H9 (cell line): ENCODE results near the gene CSDE1. TPM values are rescaled to one million over a fixed set of nuclear protein-coding genes. Genes with fewer than 3 reads are reported as not detected.

Source experiments
- DNase-seq: peaks from one replicate; pipeline ENCODE4 v3.0.0-alpha.2; 2017
- H2AFZ ChIP-seq: one replicate; pipeline ENCODE4 v1.6.1; 2013; ENCODE audit warnings: mild to moderate bottlenecking, low read length, control low read depth, moderate library complexity
- H2AK5ac ChIP-seq: 2 replicates; pipeline ENCODE4 v1.6.1; 2013; ENCODE audit warnings: low read length, control low read depth, mixed read lengths; ENCODE audit not compliant: insufficient read length
- H2BK120ac ChIP-seq: one replicate; pipeline ENCODE4 v1.6.1; 2013; ENCODE audit warnings: low read depth, mild to moderate bottlenecking, low read length, control low read depth, inconsistent platforms; ENCODE audit not compliant: poor library complexity, severe bottlenecking
- H2BK12ac ChIP-seq: 2 replicates; pipeline ENCODE4 v1.6.1; 2013; ENCODE audit warnings: low read length, control low read depth, mixed read lengths, low read depth; ENCODE audit not compliant: insufficient read length
- H2BK15ac ChIP-seq: 2 replicates; pipeline ENCODE4 v1.6.1; 2013; ENCODE audit warnings: low read depth, low read length, control low read depth
- H2BK20ac ChIP-seq: one replicate; pipeline ENCODE4 v1.6.1; 2013; ENCODE audit warnings: low read depth, mild to moderate bottlenecking, low read length, control low read depth, inconsistent platforms; ENCODE audit not compliant: poor library complexity, severe bottlenecking
- H2BK5ac ChIP-seq: 2 replicates; pipeline ENCODE4 v1.6.1; 2013; ENCODE audit warnings: low read length, control low read depth, mixed read lengths; ENCODE audit not compliant: insufficient read length
- H3K14ac ChIP-seq: 2 replicates; pipeline ENCODE4 v1.6.1; 2013; ENCODE audit warnings: low read length, control low read depth; ENCODE audit not compliant: insufficient read depth
- H3K18ac ChIP-seq: 2 replicates; pipeline ENCODE4 v1.6.1; 2013; ENCODE audit warnings: low read depth, mild to moderate bottlenecking, mixed read lengths, low read length, control low read depth; ENCODE audit not compliant: insufficient read length
- H3K23ac ChIP-seq: 2 replicates; pipeline ENCODE4 v1.6.1; 2013; ENCODE audit warnings: low read length, control low read depth, mixed read lengths, low read depth; ENCODE audit not compliant: insufficient read length
- H3K23me2 ChIP-seq: 2 replicates; pipeline ENCODE4 v1.6.1; 2013; ENCODE audit warnings: low read depth, mild to moderate bottlenecking, mixed read lengths, low read length, control low read depth; ENCODE audit not compliant: insufficient read length, poor library complexity, severe bottlenecking
- H3K27ac ChIP-seq: 2 replicates; pipeline ENCODE4 v1.5.1; 2013; ENCODE audit warnings: low read length, control low read depth, mixed read lengths, low read depth; ENCODE audit not compliant: insufficient read length
- H3K27me3 ChIP-seq: 2 replicates; pipeline ENCODE4 v1.6.1; 2013; ENCODE audit warnings: low read length, control low read depth, inconsistent platforms; ENCODE audit not compliant: insufficient read depth
- H3K4ac ChIP-seq: 2 replicates; pipeline ENCODE4 v1.6.1; 2013; ENCODE audit warnings: low read depth, mild to moderate bottlenecking, control low read depth, inconsistent platforms, low read length, moderate library complexity
- H3K4me1 ChIP-seq: 2 replicates; pipeline ENCODE4 v1.6.1; 2013; ENCODE audit warnings: low read length, control low read depth, inconsistent platforms; ENCODE audit not compliant: insufficient read depth
- H3K4me2 ChIP-seq: 2 replicates; pipeline ENCODE4 v1.6.1; 2013; ENCODE audit warnings: low read length, control low read depth, mixed read lengths; ENCODE audit not compliant: insufficient read length, insufficient read depth
- H3K56ac ChIP-seq: 2 replicates; pipeline ENCODE4 v1.6.1; 2013; ENCODE audit warnings: low read depth, mild to moderate bottlenecking, mixed read lengths, low read length, control low read depth; ENCODE audit not compliant: insufficient read length
- H3K79me1 ChIP-seq: 2 replicates; pipeline ENCODE4 v1.6.1; 2013; ENCODE audit warnings: low read depth, mild to moderate bottlenecking, moderate library complexity, low read length, control low read depth, inconsistent platforms; ENCODE audit not compliant: insufficient read depth, poor library complexity, severe bottlenecking
- H3K79me2 ChIP-seq: 2 replicates; pipeline ENCODE4 v1.6.1; 2013; ENCODE audit warnings: low read length, control low read depth, inconsistent platforms; ENCODE audit not compliant: insufficient read depth
- H3K9ac ChIP-seq: 2 replicates; pipeline ENCODE4 v1.6.1; 2013; ENCODE audit warnings: low read length, control low read depth, mixed read lengths; ENCODE audit not compliant: insufficient read length; ENCODE audit errors: extremely low read depth
- H3K9me3 ChIP-seq: one replicate; pipeline ENCODE4 v1.6.1; 2013; ENCODE audit warnings: low read depth, low read length, inconsistent platforms; ENCODE audit not compliant: control insufficient read depth
- H3T11ph ChIP-seq: one replicate; pipeline ENCODE4 v1.6.1; 2013; ENCODE audit warnings: mild to moderate bottlenecking, low read length, control low read depth, inconsistent platforms
- H4K20me1 ChIP-seq: one replicate; pipeline ENCODE4 v1.6.1; 2013; ENCODE audit not compliant: control insufficient read depth, insufficient read length, insufficient read depth
- H4K5ac ChIP-seq: 2 replicates; pipeline ENCODE4 v1.6.1; 2013; ENCODE audit warnings: low read depth, mild to moderate bottlenecking, mixed read lengths, low read length, control low read depth; ENCODE audit not compliant: insufficient read length
- H4K8ac ChIP-seq: replicated peaks from 2 replicates; pipeline ENCODE4 v1.6.1; 2013; ENCODE audit warnings: low read length, control low read depth, mixed read lengths, low read depth; ENCODE audit not compliant: insufficient read length
- H4K91ac ChIP-seq: 2 replicates; pipeline ENCODE4 v1.6.1; 2013; ENCODE audit warnings: low read depth, mild to moderate bottlenecking, moderate library complexity, mixed read lengths, low read length, control low read depth; ENCODE audit not compliant: insufficient read length
- H3K27ac Mint-ChIP-seq, 3 experiments: 2 replicates in 2 of 3; 3 replicates in 1 of 3; pipeline ENCODE4 v1.8.0; 2020 to 2021; ENCODE audit warnings: mixed read lengths in 3 of 3, mild to moderate bottlenecking in 1 of 3, moderate library complexity in 1 of 3
- H3K27me3 Mint-ChIP-seq: 2 replicates; pipeline ENCODE4 v1.8.0; 2021; ENCODE audit warnings: low read depth, mild to moderate bottlenecking, moderate library complexity, mixed read lengths
- H3K36me3 Mint-ChIP-seq, 3 experiments: 2 replicates in 2 of 3; 3 replicates in 1 of 3; pipeline ENCODE4 v1.8.0; 2020 to 2021; ENCODE audit warnings: low read depth in 3 of 3, mixed read lengths in 3 of 3; ENCODE audit not compliant: insufficient read depth in 1 of 3
- H3K4me1 Mint-ChIP-seq, 2 experiments: 2 replicates each; pipeline ENCODE4 v1.8.0; 2020; ENCODE audit warnings: mixed read lengths in 2 of 2
- H3K4me3 Mint-ChIP-seq, 2 experiments: 2 replicates in 1 of 2; 3 replicates in 1 of 2; pipeline ENCODE4 v1.8.0; 2020 to 2021; ENCODE audit warnings: mild to moderate bottlenecking in 2 of 2, mixed read lengths in 2 of 2, moderate library complexity in 1 of 2
- H3K9me3 Mint-ChIP-seq, 2 experiments: 2 replicates in 1 of 2; 3 replicates in 1 of 2; pipeline ENCODE4 v1.8.0; 2020; ENCODE audit warnings: mild to moderate bottlenecking in 2 of 2, mixed read lengths in 2 of 2, moderate library complexity in 1 of 2
- WGBS: extraction: QIAGEN DNeasy Blood & Tissue Kit; methylation state at CpG from one replicate; pipeline ENCODE4 v1.1.7; 2013; ENCODE audit warnings: missing lambda C conversion rate, low lambda C conversion rate, mixed read lengths; ENCODE audit not compliant: insufficient read length; ENCODE audit errors: extremely low coverage; 5-methylcytosine and 5-hydroxymethylcytosine counted together
- total RNA-seq: library from RNA; stranded (reverse); gene quantifications from 2 replicates; pipeline ENCODE4 v1.2.1, GENCODE V29; 2021
- TF ChIP-seq, protein P1 (sequence below): fragments of 200-600 bp; sonication (generic); conservative IDR thresholded peaks from 3 replicates; pipeline ENCODE4 v1.8.0; 2021; ENCODE audit warnings: antibody characterized with exemption, mild to moderate bottlenecking

CSDE1 gene
- total RNA-seq, 1 experiment from 2014 or later: 645 TPM

DNA sequence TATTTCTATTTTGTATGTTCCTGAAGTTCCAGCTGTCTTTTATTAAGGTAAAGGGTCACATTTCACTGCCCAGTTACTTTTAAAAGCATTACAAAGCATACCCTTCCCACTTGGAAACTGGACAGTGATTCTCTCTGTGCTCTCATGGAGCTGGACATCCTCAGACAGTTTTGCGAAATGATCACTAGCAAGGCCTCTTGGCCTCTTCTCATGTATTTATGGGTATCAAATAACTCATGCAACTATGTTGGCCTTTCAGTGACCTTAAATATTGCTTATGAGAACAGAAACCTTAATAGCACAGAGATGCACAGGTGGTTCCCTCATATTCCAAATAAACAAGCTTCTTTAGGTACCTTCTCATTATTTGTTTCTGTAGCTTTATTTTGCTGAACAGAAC, 54.5 kb downstream of the CSDE1 start:
- no peaks in the 10 kb centered on the region for H3K79me2 ChIP-seq
- Mint-ChIP-seq H3K4me1 (no peaks in the 10 kb centered on the region), H3K27ac (no peak overlapping the region), H3K9me3 (no peaks in the 10 kb centered on the region), H3K27me3 (peaks cover 5% of the 10 kb centered on the region; the same call in 1 of the 2 replicates), H3K4me3 (no peak overlapping the region), H3K36me3 (peaks cover 8 to 25% (median 18%) of the 10 kb centered on the region in 3 experiments; a peak in 6 of 7 replicates)
- H2BK15ac ChIP-seq: no peak overlapping the region
- no peak overlapping the region for H3K14ac ChIP-seq
- H3K9me3 ChIP-seq: no peaks in the 10 kb centered on the region
- H3K79me1 ChIP-seq: no peaks in the 10 kb centered on the region
- no peak overlapping the region for H3K4me2 ChIP-seq
- H3K23me2 ChIP-seq: no peaks in the 10 kb centered on the region
- no peak overlapping the region for H3K56ac ChIP-seq
- H3K23ac ChIP-seq: no peak overlapping the region
- no peaks in the 10 kb centered on the region for H3K4me1 ChIP-seq
- no peak overlapping the region for H4K91ac ChIP-seq
- H3K18ac ChIP-seq: no peak overlapping the region
- H3K9ac ChIP-seq: no peak overlapping the region
- WGBS: no CpG with 5 or more reads among the region's 1 CpG
- H4K8ac ChIP-seq: no peak overlapping the region
- H3K27me3 ChIP-seq: no peaks in the 10 kb centered on the region
- H4K20me1 ChIP-seq: no peaks in the 10 kb centered on the region
- H2BK20ac ChIP-seq: no peak overlapping the region
- TF ChIP-seq, protein P1, sequence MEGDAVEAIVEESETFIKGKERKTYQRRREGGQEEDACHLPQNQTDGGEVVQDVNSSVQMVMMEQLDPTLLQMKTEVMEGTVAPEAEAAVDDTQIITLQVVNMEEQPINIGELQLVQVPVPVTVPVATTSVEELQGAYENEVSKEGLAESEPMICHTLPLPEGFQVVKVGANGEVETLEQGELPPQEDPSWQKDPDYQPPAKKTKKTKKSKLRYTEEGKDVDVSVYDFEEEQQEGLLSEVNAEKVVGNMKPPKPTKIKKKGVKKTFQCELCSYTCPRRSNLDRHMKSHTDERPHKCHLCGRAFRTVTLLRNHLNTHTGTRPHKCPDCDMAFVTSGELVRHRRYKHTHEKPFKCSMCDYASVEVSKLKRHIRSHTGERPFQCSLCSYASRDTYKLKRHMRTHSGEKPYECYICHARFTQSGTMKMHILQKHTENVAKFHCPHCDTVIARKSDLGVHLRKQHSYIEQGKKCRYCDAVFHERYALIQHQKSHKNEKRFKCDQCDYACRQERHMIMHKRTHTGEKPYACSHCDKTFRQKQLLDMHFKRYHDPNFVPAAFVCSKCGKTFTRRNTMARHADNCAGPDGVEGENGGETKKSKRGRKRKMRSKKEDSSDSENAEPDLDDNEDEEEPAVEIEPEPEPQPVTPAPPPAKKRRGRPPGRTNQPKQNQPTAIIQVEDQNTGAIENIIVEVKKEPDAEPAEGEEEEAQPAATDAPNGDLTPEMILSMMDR: no peak
- H4K5ac ChIP-seq: no peak overlapping the region
- H2AK5ac ChIP-seq: no peak overlapping the region
- no peak overlapping the region for H2BK12ac ChIP-seq
- H3T11ph ChIP-seq: no peak overlapping the region
- no peak overlapping the region for H3K27ac ChIP-seq
- H2AFZ ChIP-seq: no peak overlapping the region
- no peak for DNase-seq
- no peak overlapping the region for H2BK5ac ChIP-seq
- no peak overlapping the region for H2BK120ac ChIP-seq
- no peak overlapping the region for H3K4ac ChIP-seq
